ENCODE data around the gene PRKCI.

PRKCI gene

GRCh38 chr3:170307671-170308405 lies 85.6 kb downstream of the PRKCI start:
- Histone ChIP-seq H3K27me3 (replicated peaks) (no peaks in the 10 kb centered on the region), H3K4me3 (ENCODE audit: low read depth, low read length) (no peak overlapping the region), H3K27ac (no peak overlapping the region), H3K36me3 (replicated peaks) (peaks cover 3% of the 10 kb centered on the region)
- in situ Hi-C loops (cut with HindIII; ENCODE audit: low pct_ligation_motif_present, low sequenced_read_pairs), result no loop called here
- DNase-seq, result peak; percentile 7
- no peak for TF ChIP-seq CTCF (IDR thresholded peaks at IDR 0.05; ENCODE audit: low read depth, low read length, missing control alignments)

DNA sequence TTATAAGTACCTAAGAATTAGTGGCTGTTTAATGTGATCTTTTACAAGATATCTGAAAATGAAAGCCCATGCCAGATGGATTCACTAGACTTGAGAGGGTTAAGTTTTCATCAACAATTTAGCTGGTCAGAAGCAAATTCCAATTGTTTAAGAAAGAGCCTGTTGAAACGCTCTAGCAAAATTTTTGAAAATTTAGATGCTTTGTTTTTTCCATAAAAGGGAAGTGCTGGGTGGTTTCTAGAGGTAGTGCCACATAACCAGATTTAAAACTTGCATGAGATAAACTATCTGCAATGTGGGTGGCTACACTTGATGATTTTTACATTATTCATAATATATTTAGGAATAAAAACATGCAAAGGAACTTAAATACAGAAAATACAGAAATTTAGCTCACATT lies 86.8 kb downstream of the PRKCI start:
- no peaks in the 10 kb centered on the region for H3K36me3 ChIP-seq (replicated peaks)
- H3K27ac ChIP-seq, result no peak overlapping the region
- DNase-seq, result no peak
- in situ Hi-C loops (cut with HindIII; ENCODE audit: low pct_ligation_motif_present, low sequenced_read_pairs), result no loop called here
- no peaks in the 10 kb centered on the region for H3K27me3 ChIP-seq (replicated peaks)
- TF ChIP-seq CTCF (IDR thresholded peaks at IDR 0.05; ENCODE audit: low read depth, low read length, missing control alignments), result no peak
- H3K4me3 ChIP-seq (ENCODE audit: low read depth, low read length), result no peak overlapping the region

GRCh38 chr3:170317954-170318353 lies 95.7 kb downstream of the PRKCI start:
- Histone ChIP-seq H3K27ac (no peak overlapping the region), H3K4me3 (ENCODE audit: low read depth, low read length) (no peak overlapping the region), H3K27me3 (replicated peaks) (no peaks in the 10 kb centered on the region), H3K36me3 (replicated peaks) (no peaks in the 10 kb centered on the region)
- in situ Hi-C loops (cut with HindIII; ENCODE audit: low pct_ligation_motif_present, low sequenced_read_pairs), result no loop called here
- TF ChIP-seq CTCF (IDR thresholded peaks at IDR 0.05; ENCODE audit: low read depth, low read length, missing control alignments), result no peak
- no peak for DNase-seq

GRCh38 chr3:170320461-170321121 lies 98.4 kb downstream of the PRKCI start:
- Histone ChIP-seq H3K4me3 (ENCODE audit: low read depth, low read length) (no peak overlapping the region), H3K27me3 (replicated peaks) (no peaks in the 10 kb centered on the region), H3K36me3 (replicated peaks) (no peaks in the 10 kb centered on the region), H3K27ac (no peak overlapping the region)
- in situ Hi-C loops (cut with HindIII; ENCODE audit: low pct_ligation_motif_present, low sequenced_read_pairs), result no loop called here
- peak; percentile 10 for DNase-seq
- TF ChIP-seq CTCF (IDR thresholded peaks at IDR 0.05; ENCODE audit: low read depth, low read length, missing control alignments), result no peak

DNA sequence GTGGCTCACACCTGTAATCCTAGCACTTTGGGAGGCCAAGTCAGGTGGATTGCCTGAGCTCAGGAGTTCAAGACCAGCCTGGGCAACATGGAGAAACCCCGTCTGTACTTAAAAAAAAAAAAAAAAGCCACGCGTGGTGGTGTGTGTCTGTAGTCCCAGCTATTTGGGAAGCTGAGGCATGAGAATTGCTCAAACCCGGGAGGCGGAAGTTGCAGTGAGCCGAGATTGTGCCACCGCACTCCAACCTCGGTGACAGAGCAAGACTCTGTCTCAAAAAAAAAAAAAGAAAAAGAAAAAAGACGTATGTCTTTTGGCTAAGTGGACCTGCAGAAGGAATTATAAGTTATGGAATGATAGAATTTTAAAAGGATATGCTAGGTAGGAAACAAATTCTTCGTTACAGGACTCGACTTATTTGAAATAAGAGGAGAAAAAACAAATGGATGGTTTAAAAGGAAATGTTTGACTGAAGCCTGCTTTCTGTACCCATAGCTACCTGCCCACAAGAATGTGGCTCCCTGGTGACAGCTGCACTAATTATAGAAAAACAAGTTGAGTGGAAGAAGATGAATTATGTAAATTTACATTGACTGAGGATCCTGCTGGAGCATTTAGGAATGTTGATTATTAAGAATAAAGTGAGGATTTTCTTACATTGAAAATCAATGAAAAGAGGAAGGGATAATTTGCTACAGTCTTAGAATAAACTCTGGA lies 99.3 kb downstream of the PRKCI start:
- H3K27ac ChIP-seq, result no peak overlapping the region
- no peaks in the 10 kb centered on the region for H3K36me3 ChIP-seq (replicated peaks)
- DNase-seq, result peak; percentile 4
- H3K27me3 ChIP-seq (replicated peaks), result no peaks in the 10 kb centered on the region
- H3K4me3 ChIP-seq (ENCODE audit: low read depth, low read length), result no peak overlapping the region
- in situ Hi-C loops (cut with HindIII; ENCODE audit: low pct_ligation_motif_present, low sequenced_read_pairs), result no loop called here
- TF ChIP-seq CTCF (IDR thresholded peaks at IDR 0.05; ENCODE audit: low read depth, low read length, missing control alignments), result no peak

Data from brain microvascular endothelial cell (primary cell).